ENCODE data around the gene MRPL41. TPM values are rescaled to one million over a fixed set of nuclear protein-coding genes. Genes with fewer than 3 reads are reported as not detected.
"Not testable (repeated sequence)": the region's sequence is repeated elsewhere in the genome, so short reads cannot be mapped to it uniquely, and the experiment has no call there.

Gene MRPL41
- total RNA-seq, 2 experiments from 2014 or later = 39.3 to 41.0 TPM

GRCh38 chr9:137547687-137548543 lies 3.8 kb upstream of the MRPL41 start:
- intact Hi-C loops (cut with micrococcal nuclease) = no loop called here
- no peaks in the 10 kb centered on the region for H3K36me3 Mint-ChIP-seq (ENCODE audit: low read depth)
- H3K4me1 Mint-ChIP-seq (ENCODE audit: low read depth) = peaks cover 19% of the 10 kb centered on the region
- DNase-seq = no peak
- H3K9me3 Mint-ChIP-seq = no peaks in the 10 kb centered on the region
- no peaks in the 10 kb centered on the region for H3K27me3 Mint-ChIP-seq (ENCODE audit: low read depth)
- CTCF ChIA-PET = interaction anchor here (1.5 kb wide), 1 partner anchor 13 kb away, joined by 5 read pairs; no protein-coding TSS in a partner anchor
- H3K4me3 Mint-ChIP-seq = no peak overlapping the region
- no peak overlapping the region for H3K27ac Mint-ChIP-seq

DNA sequence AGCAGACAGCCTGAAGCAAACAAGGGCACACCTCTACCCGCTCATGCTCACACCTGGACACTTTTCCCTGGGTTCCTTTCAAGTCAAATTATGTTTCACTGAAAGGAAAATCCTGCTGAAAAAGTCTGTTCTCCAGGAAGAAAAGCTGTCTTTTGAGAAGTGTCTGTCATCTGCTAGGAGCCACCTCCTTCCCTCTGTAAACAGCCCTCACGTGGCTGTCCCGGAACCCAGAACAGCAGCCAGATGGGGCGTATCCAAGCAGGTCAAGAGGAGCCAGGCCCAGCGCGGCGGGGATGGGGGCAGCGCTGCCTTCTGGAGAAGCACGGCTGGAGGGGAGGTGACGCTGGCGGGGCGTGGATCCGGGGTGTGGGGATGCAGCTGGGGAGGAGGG lies 1.5 kb upstream of the MRPL41 start, which contains the start of gene PNPLA7:
Gene PNPLA7 (minus strand): TSS at position 172 of the 391 bp plus-strand sequence. CDS start 205 bp downstream, outside the sequence.
- CTCF ChIA-PET = interaction anchor here (0.6 kb wide), 2 partner anchors 15 to 27 kb away, joined by 3 read pairs; no protein-coding TSS in a partner anchor
- peak within 1 kb of the TSS; percentile 68 for H3K4me3 Mint-ChIP-seq
- no peaks in the 10 kb centered on the region for H3K27me3 Mint-ChIP-seq (ENCODE audit: low read depth)
- no peaks in the 10 kb centered on the region for H3K9me3 Mint-ChIP-seq
- H3K27ac Mint-ChIP-seq = no peak within 1 kb of the TSS
- H3K4me1 Mint-ChIP-seq (ENCODE audit: low read depth) = peaks cover 23% of the 10 kb centered on the region
- intact Hi-C loops (cut with micrococcal nuclease) = loop anchor here (1.0 to 2.0 kb wide), 2 partner anchors 15 to 29 kb away; partner anchors contain the start of gene DPH7
- peak; percentile 68 for DNase-seq
- H3K36me3 Mint-ChIP-seq (ENCODE audit: low read depth) = peaks cover 3% of the 10 kb centered on the region

DNA sequence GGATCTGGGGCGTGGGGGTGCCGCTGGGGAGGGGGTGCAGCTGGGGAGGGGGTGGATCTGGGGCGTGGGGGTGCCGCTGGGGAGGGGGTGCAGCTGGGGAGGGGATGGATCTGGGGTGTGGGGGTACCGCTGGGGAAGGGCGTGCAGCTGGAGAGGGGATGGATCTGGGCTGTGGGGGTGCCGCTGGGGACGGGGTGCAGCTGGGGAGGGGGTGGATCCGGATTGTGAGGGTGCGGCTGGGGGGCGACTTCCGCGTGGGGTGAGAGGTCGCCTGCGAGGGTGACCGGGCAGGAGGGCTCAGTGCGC lies 768 bp upstream of the MRPL41 start:
- CTCF ChIA-PET = interaction anchor here (0.6 kb wide), 1 partner anchor 26 kb away, joined by 3 read pairs; no protein-coding TSS in a partner anchor
- H3K27ac Mint-ChIP-seq; H3K36me3 Mint-ChIP-seq (ENCODE audit: low read depth); DNase-seq; H3K27me3 Mint-ChIP-seq (ENCODE audit: low read depth); H3K9me3 Mint-ChIP-seq: not testable (repeated sequence)
- intact Hi-C loops (cut with micrococcal nuclease) = loop anchor here (1.0 to 2.0 kb wide), 3 partner anchors 16 to 54 kb away; partner anchors contain the start of genes ARRDC1 and DPH7
- Mint-ChIP-seq H3K4me1 (ENCODE audit: low read depth) (peaks cover 23% of the 10 kb centered on the region), H3K4me3 (peak overlapping the region; percentile 59)

- Mint-ChIP-seq H3K27ac (peak overlapping the region; percentile 51), H3K36me3 (ENCODE audit: low read depth) (peaks cover 6% of the 10 kb centered on the region), H3K4me1 (ENCODE audit: low read depth) (peaks cover 20% of the 10 kb centered on the region), H3K27me3 (ENCODE audit: low read depth) (no peaks in the 10 kb centered on the region), H3K9me3 (no peaks in the 10 kb centered on the region), H3K4me3 (peak overlapping the region; percentile 79)
- CTCF ChIA-PET = interaction anchor here (0.5 to 1.2 kb wide), 7 partner anchors 11 to 485 kb away, joined by 3 read pairs; no protein-coding TSS in a partner anchor
- intact Hi-C loops (cut with micrococcal nuclease) = no loop called here
- peak; percentile 29 for DNase-seq
Measured at GRCh38 chr9:137552022-137552768, 516 bp downstream of the MRPL41 start.

GRCh38 chr9:137553654-137554053 lies 2.0 kb downstream of the MRPL41 start:
- CTCF ChIA-PET = interaction anchor here (0.7 kb wide), 1 partner anchor 111 kb away, joined by 3 read pairs; no protein-coding TSS in a partner anchor
- H3K36me3 Mint-ChIP-seq (ENCODE audit: low read depth); intact Hi-C loops (cut with micrococcal nuclease); H3K4me3 Mint-ChIP-seq; H3K9me3 Mint-ChIP-seq; DNase-seq; H3K27me3 Mint-ChIP-seq (ENCODE audit: low read depth): not testable (repeated sequence)
- Mint-ChIP-seq H3K4me1 (ENCODE audit: low read depth) (peaks cover 20% of the 10 kb centered on the region), H3K27ac (peak overlapping the region; percentile 10)

DNA sequence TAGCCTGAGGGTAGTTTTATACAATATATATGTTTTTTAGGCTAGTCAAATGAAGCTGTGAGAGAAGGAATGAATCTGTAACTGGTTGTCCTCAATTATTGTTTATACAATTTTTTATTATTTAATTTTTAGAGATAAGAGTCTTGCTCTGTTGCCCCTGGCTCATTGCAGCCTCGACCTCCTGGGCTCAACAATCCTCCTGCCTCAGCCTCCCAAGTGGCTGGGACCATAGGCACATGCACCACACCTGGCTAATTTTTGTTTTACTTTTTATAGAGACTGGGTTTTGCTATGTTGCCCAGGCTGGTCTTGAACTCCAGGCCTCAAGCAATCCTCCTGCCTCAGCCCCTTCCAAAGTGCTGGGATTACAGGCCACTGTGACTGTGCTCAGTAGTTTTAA lies 2.7 kb downstream of the MRPL41 start:
- Mint-ChIP-seq H3K9me3 (no peaks in the 10 kb centered on the region), H3K4me3 (no peak overlapping the region), H3K36me3 (ENCODE audit: low read depth) (peaks cover 9% of the 10 kb centered on the region), H3K27me3 (ENCODE audit: low read depth) (no peaks in the 10 kb centered on the region), H3K4me1 (ENCODE audit: low read depth) (peaks cover 20% of the 10 kb centered on the region), H3K27ac (peak overlapping the region; percentile 36)
- CTCF ChIA-PET = no interaction called here
- no peak for DNase-seq
- intact Hi-C loops (cut with micrococcal nuclease) = no loop called here

DNA sequence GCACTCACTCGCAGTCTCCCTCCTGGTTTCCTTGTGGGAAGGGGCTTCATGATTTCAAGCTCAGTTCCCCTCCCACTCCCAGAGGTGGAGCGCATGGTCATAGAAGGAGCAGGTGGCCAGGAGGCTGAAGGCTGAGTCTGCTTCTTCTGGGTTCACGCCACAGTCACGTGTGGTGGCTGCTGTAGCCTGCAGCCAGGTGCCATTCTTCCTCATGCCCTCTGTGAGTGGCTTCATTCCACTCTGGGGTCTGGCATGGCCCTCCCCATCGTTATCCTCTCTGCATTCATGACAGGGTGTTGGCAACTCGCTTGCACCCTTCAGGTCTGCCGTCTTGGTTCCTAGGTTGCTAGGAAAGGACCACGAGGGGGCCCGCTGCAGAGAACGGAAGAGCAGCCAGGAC lies 3.5 kb downstream of the MRPL41 start:
- CTCF ChIA-PET = no interaction called here
- H3K4me3 Mint-ChIP-seq = no peak overlapping the region
- H3K27ac Mint-ChIP-seq = no peak overlapping the region
- no peaks in the 10 kb centered on the region for H3K27me3 Mint-ChIP-seq (ENCODE audit: low read depth)
- no peaks in the 10 kb centered on the region for H3K9me3 Mint-ChIP-seq
- H3K4me1 Mint-ChIP-seq (ENCODE audit: low read depth) = peaks cover 14% of the 10 kb centered on the region
- intact Hi-C loops (cut with micrococcal nuclease) = no loop called here
- peaks cover 11% of the 10 kb centered on the region for H3K36me3 Mint-ChIP-seq (ENCODE audit: low read depth)
- no peak for DNase-seq

DNA sequence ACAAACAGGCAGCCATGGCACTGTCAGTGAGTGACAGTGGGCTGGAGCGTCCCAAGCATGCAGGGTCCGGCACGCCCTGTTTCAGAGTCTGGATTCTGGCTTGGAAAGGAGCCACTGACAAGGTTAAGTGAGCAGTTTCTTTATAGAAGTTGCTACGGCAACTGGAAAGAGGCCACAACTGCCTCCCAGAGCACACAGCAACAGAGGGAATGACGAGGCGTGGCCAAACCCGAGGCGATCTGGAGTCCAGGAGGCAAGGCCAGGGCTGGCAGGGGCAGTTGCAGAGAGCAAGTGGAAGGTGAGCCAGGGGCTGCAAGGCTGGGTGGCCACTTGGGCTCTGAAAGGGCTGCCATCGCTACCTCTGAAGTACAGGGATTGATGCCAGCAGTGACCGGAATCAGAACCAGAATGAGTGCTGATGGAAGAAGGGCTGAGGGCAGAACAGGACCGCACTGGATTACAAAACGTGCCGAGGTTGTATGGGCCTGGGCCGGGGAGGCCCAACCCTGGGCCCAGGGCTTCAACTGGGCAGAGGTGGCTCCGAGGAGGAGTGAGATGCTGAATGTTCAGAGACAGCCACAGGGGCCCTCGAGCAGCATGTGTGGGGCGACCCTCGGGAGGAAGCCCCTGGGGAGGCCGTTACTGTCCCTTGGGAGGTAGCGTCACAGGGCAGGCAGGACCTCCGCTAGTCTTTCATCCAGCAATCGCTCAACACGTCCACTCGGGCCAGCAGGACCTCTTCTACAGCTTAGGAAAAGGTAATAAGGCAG lies 4.6 kb downstream of the MRPL41 start:
- no peak overlapping the region for H3K4me3 Mint-ChIP-seq
- H3K36me3 Mint-ChIP-seq (ENCODE audit: low read depth) = peaks cover 12% of the 10 kb centered on the region
- no peak for DNase-seq
- H3K9me3 Mint-ChIP-seq = no peaks in the 10 kb centered on the region
- peaks cover 12% of the 10 kb centered on the region for H3K4me1 Mint-ChIP-seq (ENCODE audit: low read depth)
- intact Hi-C loops (cut with micrococcal nuclease) = no loop called here
- CTCF ChIA-PET = no interaction called here
- no peak overlapping the region for H3K27ac Mint-ChIP-seq
- H3K27me3 Mint-ChIP-seq (ENCODE audit: low read depth) = no peaks in the 10 kb centered on the region

DNA sequence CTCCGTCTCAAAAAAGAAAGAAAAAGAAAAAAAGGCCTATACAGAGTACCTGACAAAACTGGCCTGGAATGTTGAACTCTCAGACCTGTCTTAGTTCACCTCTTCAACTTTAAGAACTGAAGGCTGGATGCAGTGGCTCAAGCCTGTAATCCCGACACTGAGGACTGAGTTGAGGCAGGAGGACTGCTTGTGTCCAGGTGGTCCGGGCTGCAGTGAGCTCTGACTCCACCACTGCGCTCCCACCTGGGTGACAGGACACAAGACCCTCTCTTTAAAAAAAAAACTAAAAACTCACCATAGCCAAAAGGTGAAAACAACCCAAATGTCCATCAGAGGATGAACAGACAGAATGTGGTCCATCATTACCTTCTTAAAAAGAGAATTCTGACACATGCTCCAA lies 6.4 kb downstream of the MRPL41 start:
- H3K4me3 Mint-ChIP-seq = no peak overlapping the region
- intact Hi-C loops (cut with micrococcal nuclease) = no loop called here
- H3K4me1 Mint-ChIP-seq (ENCODE audit: low read depth) = peaks cover 3% of the 10 kb centered on the region
- H3K36me3 Mint-ChIP-seq (ENCODE audit: low read depth) = peaks cover 21% of the 10 kb centered on the region
- DNase-seq = no peak
- CTCF ChIA-PET = interaction anchor here (1.3 kb wide), 1 partner anchor 23 kb away, joined by 3 read pairs; no protein-coding TSS in a partner anchor
- H3K27me3 Mint-ChIP-seq (ENCODE audit: low read depth) = no peaks in the 10 kb centered on the region
- H3K27ac Mint-ChIP-seq = no peak overlapping the region
- H3K9me3 Mint-ChIP-seq = no peaks in the 10 kb centered on the region

DNA sequence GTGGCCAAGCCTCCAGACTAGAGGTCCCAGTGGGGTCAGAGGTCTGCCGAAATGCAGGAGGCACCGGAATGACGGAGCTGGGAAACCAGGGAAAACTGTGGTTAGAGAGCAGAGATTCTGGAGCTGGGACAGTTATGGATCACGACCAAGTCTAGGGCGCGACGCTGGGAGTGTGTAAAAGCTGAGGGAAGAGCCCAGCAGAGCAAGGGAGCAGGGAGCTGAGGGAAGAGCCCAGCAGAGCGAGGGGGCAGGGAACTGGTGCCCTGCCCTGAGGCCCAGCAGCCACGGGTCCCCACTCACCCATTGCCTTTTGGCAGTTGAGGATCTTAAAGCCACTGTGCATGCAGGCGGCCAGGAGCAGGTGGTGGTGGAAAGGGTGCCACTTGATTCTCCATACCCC lies 12.5 kb downstream of the MRPL41 start:
- Mint-ChIP-seq H3K27ac (no peak overlapping the region), H3K9me3 (no peaks in the 10 kb centered on the region), H3K27me3 (ENCODE audit: low read depth) (no peaks in the 10 kb centered on the region), H3K4me3 (no peak overlapping the region), H3K36me3 (ENCODE audit: low read depth) (peaks cover 24% of the 10 kb centered on the region), H3K4me1 (ENCODE audit: low read depth) (peaks cover 3% of the 10 kb centered on the region)
- intact Hi-C loops (cut with micrococcal nuclease) = no loop called here
- CTCF ChIA-PET = interaction anchor here (0.9 to 1.1 kb wide), 2 partner anchors 12 to 19 kb away, joined by 3 read pairs; no protein-coding TSS in a partner anchor
- no peak for DNase-seq

- DNase-seq = no peak
- CTCF ChIA-PET = interaction anchor here (1.1 kb wide), 1 partner anchor 20 kb away, joined by 3 read pairs; no protein-coding TSS in a partner anchor
- Mint-ChIP-seq H3K9me3 (no peaks in the 10 kb centered on the region), H3K4me1 (ENCODE audit: low read depth) (peaks cover 3% of the 10 kb centered on the region), H3K27ac (no peak overlapping the region), H3K36me3 (ENCODE audit: low read depth) (peaks cover 23% of the 10 kb centered on the region), H3K4me3 (no peak overlapping the region), H3K27me3 (ENCODE audit: low read depth) (no peaks in the 10 kb centered on the region)
- intact Hi-C loops (cut with micrococcal nuclease) = no loop called here
Measured at GRCh38 chr9:137564817-137565411, 13.2 kb downstream of the MRPL41 start.
